HepG2 (cell line): ENCODE data around the gene KATNBL1. TPM values are rescaled to one million over a fixed set of nuclear protein-coding genes. Genes with fewer than 3 reads are reported as not detected.

Experiments used
- ATAC-seq: fragments of 200-7000 bp; cut with Tn5 transposase; 3 replicates; pipeline ENCODE4 v1.9.1; 2020; ENCODE audit warnings: mild to moderate bottlenecking, moderate library complexity
- BruUV-seq: library from RNA; stranded (reverse); fragments of 400-500 nt; replicated peaks from 2 replicates; lab custom pipeline; 2021; lab: Mats Ljungman, UMichigan
- CTCF ChIA-PET: fragments of 300-600 bp; formaldehyde crosslinking; extraction: SDS; loops from one replicate; lab custom pipeline; 2021; ENCODE audit warnings: low total read pairs, inconsistent platforms, low intra/inter-chr PET ratio; lab: Yijun Ruan, JAX
- POLR2A ChIA-PET: fragments of 350-600 bp; sonication (Branson Sonifier 250); formaldehyde crosslinking; loops from one replicate; lab custom pipeline; 2020; ENCODE audit warnings: antibody characterized with exemption, inconsistent platforms; lab: Yijun Ruan, JAX
- DNase-seq: peaks from one replicate; pipeline ENCODE4 v3.0.0-alpha.2; 2015; ENCODE audit warnings: low spot score
- FAIRE-seq: peaks from 3 replicates; lab custom pipeline; 2011; peaks lifted over from hg19 to GRCh38; lab: Jason Lieb, UNC
- H2AFZ ChIP-seq: one replicate; pipeline ENCODE4 v1.6.1; 2011; ENCODE audit warnings: low read length, inconsistent platforms
- H3K27ac ChIP-seq: fragments of 300-600 bp; 3 replicates; pipeline ENCODE4 v1.8.0; 2011; ENCODE audit warnings: mixed run types, mild to moderate bottlenecking, mixed read lengths, low read length, inconsistent platforms; ENCODE audit not compliant: insufficient read depth; ENCODE audit errors: extremely low read length
- H3K27me3 ChIP-seq, 2 experiments: fragments of 200-600 bp in 1 of 2; 2 replicates in 1 of 2; 3 replicates in 1 of 2; pipeline versions ENCODE4 v1.6.0 to v1.8.0; 2011; ENCODE audit warnings: low read length in 2 of 2, mild to moderate bottlenecking in 2 of 2, moderate library complexity in 2 of 2, inconsistent platforms in 1 of 2; ENCODE audit not compliant: insufficient read depth in 2 of 2, control insufficient read depth in 1 of 2
- H3K36me3 ChIP-seq, 2 experiments: fragments of 200-600 bp in 1 of 2; replicated peaks in 1 of 2; 2 replicates in 1 of 2; 3 replicates in 1 of 2; pipeline versions ENCODE4 v1.5.1 to v1.8.0; 2011; ENCODE audit warnings: low read length in 2 of 2, inconsistent platforms in 1 of 2; ENCODE audit not compliant: insufficient read depth in 2 of 2, control insufficient read depth in 1 of 2
- H3K4me1 ChIP-seq: 2 replicates; pipeline ENCODE4 v1.5.1; 2012; ENCODE audit warnings: low read length, inconsistent platforms; ENCODE audit not compliant: insufficient read depth
- H3K4me2 ChIP-seq: 2 replicates; pipeline ENCODE4 v1.6.0; 2011; ENCODE audit warnings: low read depth, low read length, inconsistent platforms
- H3K4me3 ChIP-seq, 3 experiments: fragments of 200-600 bp in 1 of 3; sonication (generic), shearing (Covaris generic) in 1 of 3; replicated peaks in 1 of 3; 2 replicates each; pipeline ENCODE4 v1.5.1; 2011 to 2016; ENCODE audit warnings: low read length in 3 of 3, inconsistent platforms in 2 of 3, low read depth in 2 of 3, mild to moderate bottlenecking in 2 of 3, control low read depth in 1 of 3, mixed read lengths in 1 of 3; ENCODE audit not compliant: insufficient read depth in 1 of 3
- H3K79me2 ChIP-seq: one replicate; pipeline ENCODE4 v1.6.1; 2011; ENCODE audit warnings: low read length, inconsistent platforms; ENCODE audit not compliant: insufficient read depth
- H3K9ac ChIP-seq: 2 replicates; pipeline ENCODE4 v1.6.0; 2011; ENCODE audit warnings: mild to moderate bottlenecking, low read depth, low read length, inconsistent platforms; ENCODE audit not compliant: insufficient read depth
- H3K9me3 ChIP-seq: 2 replicates; pipeline ENCODE4 v1.5.1; 2012; ENCODE audit warnings: mild to moderate bottlenecking, low read length
- H4K20me1 ChIP-seq: 2 replicates; pipeline ENCODE4 v1.6.0; 2011; ENCODE audit warnings: inconsistent platforms, mild to moderate bottlenecking, low read length, moderate library complexity; ENCODE audit not compliant: insufficient read depth
- MAFF ChIP-seq: IDR thresholded peaks from 2 replicates; pipeline ENCODE4 v1.6.1; 2011; ENCODE audit warnings: low read depth, low read length, improper control_type of control experiment
- MAFK ChIP-seq, 2 experiments: IDR thresholded peaks in 1 of 2; conservative IDR thresholded peaks in 1 of 2; 2 replicates each; pipeline ENCODE4 v1.6.1; 2011; ENCODE audit warnings: improper control_type of control experiment in 2 of 2, low read length in 2 of 2
- ZC3H4 ChIP-seq: sonication (generic); formaldehyde crosslinking; IDR thresholded peaks from 2 replicates; pipeline ENCODE4 v1.4.0; 2020; ENCODE audit warnings: missing genetic modification reagents, borderline replicate concordance
- ZNF496 ChIP-seq: sonication (generic); formaldehyde crosslinking; IDR thresholded peaks from 2 replicates; pipeline ENCODE4 v1.8.1; 2023; ENCODE audit warnings: mild to moderate bottlenecking, moderate library complexity, missing genetic modification reagents; ENCODE audit not compliant: insufficient replicate concordance
- WGBS: methylation state at CpG from one replicate; pipeline ENCODE4 v1.1.6; 2017; ENCODE audit warnings: low lambda C conversion rate; 5-methylcytosine and 5-hydroxymethylcytosine counted together
- in situ Hi-C: cut with HindIII; loops from 2 replicates; pipeline ENCODE4 v1.10.0; 2017; ENCODE audit warnings: low pct_unique_long_range_greater_than_20kb; ENCODE audit not compliant: extremely low pct_ligation_motif_present
- intact Hi-C: fragments of 100-400 bp; cut with micrococcal nuclease; formaldehyde crosslinking; loops from one replicate; pipeline ENCODE4 v1.10.0; 2022; ENCODE audit not compliant: unreplicated experiment
- polyA plus RNA-seq, 8 experiments: library from polyadenylated mRNA; depleted of rRNA in 3 of 8; stranded (reverse) in 7 of 8; unstranded in 1 of 8; fragments of >200 nt; fragmentation: Illumina TruSeq in 4 of 8; extraction: Trizol in 4 of 8; gene quantifications; 2 replicates each; pipeline versions ENCODE4 v1.2.1 to v1.2.3, GENCODE V29; 2011 to 2016; ENCODE audit warnings: low read depth in 4 of 8, missing spikeins in 1 of 8, mixed read lengths in 1 of 8; ENCODE audit not compliant: insufficient read depth in 1 of 8
- total RNA-seq, 5 experiments: library from RNA; depleted of rRNA; stranded (reverse); fragments of >200 nt; fragmentation: Illumina TruSeq; extraction: Trizol; gene quantifications; 2 replicates each; pipeline ENCODE4 v1.2.3, GENCODE V29; 2016; ENCODE audit warnings: low read depth in 1 of 5
- TF ChIP-seq, protein P1 (sequence below): sonication (generic); formaldehyde crosslinking; IDR thresholded peaks from 2 replicates; pipeline ENCODE4 v1.9.0; 2021; ENCODE audit warnings: missing genetic modification reagents, borderline replicate concordance
- TF ChIP-seq, protein P2 (sequence below): sonication (generic); formaldehyde crosslinking; IDR thresholded peaks from one replicate; pipeline ENCODE4 v1.5.1; 2020; ENCODE audit warnings: mild to moderate bottlenecking, missing genetic modification reagents; ENCODE audit errors: not compliant biosample characterization
- TF ChIP-seq, protein P3 (sequence below): sonication (generic); formaldehyde crosslinking; IDR thresholded peaks from 2 replicates; pipeline ENCODE4 v1.5.1; 2020; ENCODE audit warnings: missing genetic modification reagents, mild to moderate bottlenecking, borderline replicate concordance

The KATNBL1 gene
- total and polyA plus RNA-seq, 2 of the 13 experiments (the other 11 are each of a cell fraction or from before 2014, with no cell fraction given) = 23.4 to 42.8 TPM

DNA sequence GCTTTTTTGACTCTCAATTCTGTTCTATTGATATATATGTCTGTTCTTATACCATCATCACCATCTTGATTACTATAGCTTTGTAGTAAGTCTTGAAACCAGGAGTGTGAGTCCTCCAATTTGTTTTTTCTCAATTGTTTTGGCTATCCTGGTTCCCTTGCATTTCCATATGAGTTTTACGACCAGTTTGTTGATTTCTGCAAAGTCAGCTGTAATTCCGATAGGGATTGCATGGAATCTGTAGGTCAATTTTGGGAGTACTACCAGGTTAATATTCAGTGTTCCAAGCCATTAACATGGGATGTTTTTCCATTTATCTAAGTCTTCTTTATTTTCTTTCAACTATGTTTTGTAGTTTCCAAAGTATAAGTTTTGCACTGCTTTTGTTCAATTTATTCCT is 81.0 kb downstream of the KATNBL1 start:
- Histone ChIP-seq H3K27me3 (no peaks in the 10 kb centered on the region), H2AFZ (no peak overlapping the region), H3K9me3 (no peaks in the 10 kb centered on the region), H4K20me1 (no peaks in the 10 kb centered on the region), H3K4me2 (no peak overlapping the region), H3K4me3 (no peak overlapping the region), H3K36me3 (no peaks in the 10 kb centered on the region), H3K9ac (no peak overlapping the region), H3K4me1 (peaks cover 11% of the 10 kb centered on the region; the same call in 1 of the 2 replicates), H3K79me2 (no peaks in the 10 kb centered on the region), H3K27ac (no peak overlapping the region)
- intact Hi-C loops = no loop called here
- ChIA-PET POLR2A (no interaction called here), CTCF (no interaction called here)
- BruUV-seq = no TSS peak
- ATAC-seq (no peak), DNase-seq (no peak), FAIRE-seq (no peak)
- 46% methylated on average over 2 of the region's 2 CpGs for WGBS
- TF ChIP-seq, protein P1, sequence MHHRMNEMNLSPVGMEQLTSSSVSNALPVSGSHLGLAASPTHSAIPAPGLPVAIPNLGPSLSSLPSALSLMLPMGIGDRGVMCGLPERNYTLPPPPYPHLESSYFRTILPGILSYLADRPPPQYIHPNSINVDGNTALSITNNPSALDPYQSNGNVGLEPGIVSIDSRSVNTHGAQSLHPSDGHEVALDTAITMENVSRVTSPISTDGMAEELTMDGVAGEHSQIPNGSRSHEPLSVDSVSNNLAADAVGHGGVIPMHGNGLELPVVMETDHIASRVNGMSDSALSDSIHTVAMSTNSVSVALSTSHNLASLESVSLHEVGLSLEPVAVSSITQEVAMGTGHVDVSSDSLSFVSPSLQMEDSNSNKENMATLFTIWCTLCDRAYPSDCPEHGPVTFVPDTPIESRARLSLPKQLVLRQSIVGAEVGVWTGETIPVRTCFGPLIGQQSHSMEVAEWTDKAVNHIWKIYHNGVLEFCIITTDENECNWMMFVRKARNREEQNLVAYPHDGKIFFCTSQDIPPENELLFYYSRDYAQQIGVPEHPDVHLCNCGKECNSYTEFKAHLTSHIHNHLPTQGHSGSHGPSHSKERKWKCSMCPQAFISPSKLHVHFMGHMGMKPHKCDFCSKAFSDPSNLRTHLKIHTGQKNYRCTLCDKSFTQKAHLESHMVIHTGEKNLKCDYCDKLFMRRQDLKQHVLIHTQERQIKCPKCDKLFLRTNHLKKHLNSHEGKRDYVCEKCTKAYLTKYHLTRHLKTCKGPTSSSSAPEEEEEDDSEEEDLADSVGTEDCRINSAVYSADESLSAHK = no peak
- TF ChIP-seq, protein P2, sequence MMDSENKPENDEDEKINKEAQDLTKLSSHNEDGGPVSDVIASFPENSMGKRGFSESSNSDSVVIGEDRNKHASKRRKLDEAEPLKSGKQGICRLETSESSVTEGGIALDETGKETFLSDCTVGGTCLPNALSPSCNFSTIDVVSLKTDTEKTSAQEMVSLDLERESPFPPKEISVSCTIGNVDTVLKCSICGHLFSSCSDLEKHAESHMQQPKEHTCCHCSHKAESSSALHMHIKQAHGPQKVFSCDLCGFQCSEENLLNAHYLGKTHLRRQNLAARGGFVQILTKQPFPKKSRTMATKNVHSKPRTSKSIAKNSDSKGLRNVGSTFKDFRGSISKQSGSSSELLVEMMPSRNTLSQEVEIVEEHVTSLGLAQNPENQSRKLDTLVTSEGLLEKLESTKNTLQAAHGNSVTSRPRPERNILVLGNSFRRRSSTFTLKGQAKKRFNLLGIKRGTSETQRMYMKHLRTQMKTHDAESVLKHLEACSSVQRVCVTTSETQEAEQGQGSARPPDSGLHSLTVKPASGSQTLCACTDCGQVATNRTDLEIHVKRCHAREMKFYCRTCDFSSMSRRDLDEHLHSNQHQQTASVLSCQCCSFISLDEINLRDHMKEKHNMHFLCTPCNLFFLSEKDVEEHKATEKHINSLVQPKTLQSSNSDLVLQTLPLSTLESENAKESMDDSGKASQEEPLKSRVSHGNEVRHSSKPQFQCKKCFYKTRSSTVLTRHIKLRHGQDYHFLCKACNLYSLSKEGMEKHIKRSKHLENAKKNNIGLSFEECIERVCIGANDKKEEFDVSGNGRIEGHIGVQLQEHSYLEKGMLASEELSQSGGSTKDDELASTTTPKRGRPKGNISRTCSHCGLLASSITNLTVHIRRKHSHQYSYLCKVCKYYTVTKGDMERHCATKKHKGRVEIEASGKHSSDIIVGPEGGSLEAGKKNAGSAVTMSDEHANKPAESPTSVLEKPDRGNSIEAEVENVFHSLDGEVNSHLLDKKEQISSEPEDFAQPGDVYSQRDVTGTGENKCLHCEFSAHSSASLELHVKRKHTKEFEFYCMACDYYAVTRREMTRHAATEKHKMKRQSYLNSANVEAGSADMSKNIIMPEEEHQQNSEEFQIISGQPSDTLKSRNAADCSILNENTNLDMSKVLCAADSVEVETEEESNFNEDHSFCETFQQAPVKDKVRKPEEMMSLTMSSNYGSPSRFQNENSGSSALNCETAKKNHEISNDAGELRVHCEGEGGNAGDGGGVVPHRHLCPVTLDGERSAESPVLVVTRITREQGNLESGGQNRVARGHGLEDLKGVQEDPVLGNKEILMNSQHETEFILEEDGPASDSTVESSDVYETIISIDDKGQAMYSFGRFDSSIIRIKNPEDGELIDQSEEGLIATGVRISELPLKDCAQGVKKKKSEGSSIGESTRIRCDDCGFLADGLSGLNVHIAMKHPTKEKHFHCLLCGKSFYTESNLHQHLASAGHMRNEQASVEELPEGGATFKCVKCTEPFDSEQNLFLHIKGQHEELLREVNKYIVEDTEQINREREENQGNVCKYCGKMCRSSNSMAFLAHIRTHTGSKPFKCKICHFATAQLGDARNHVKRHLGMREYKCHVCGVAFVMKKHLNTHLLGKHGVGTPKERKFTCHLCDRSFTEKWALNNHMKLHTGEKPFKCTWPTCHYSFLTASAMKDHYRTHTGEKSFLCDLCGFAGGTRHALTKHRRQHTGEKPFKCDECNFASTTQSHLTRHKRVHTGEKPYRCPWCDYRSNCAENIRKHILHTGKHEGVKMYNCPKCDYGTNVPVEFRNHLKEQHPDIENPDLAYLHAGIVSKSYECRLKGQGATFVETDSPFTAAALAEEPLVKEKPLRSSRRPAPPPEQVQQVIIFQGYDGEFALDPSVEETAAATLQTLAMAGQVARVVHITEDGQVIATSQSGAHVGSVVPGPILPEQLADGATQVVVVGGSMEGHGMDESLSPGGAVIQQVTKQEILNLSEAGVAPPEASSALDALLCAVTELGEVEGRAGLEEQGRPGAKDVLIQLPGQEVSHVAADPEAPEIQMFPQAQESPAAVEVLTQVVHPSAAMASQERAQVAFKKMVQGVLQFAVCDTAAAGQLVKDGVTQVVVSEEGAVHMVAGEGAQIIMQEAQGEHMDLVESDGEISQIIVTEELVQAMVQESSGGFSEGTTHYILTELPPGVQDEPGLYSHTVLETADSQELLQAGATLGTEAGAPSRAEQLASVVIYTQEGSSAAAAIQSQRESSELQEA (CRISPR knock-in tag) = no peak
- TF ChIP-seq MAFF (peak; percentile 92), ZC3H4 (CRISPR knock-in tag) (no peak), MAFK (conservative IDR thresholded peaks at IDR 0.05 in 1 of 2, IDR thresholded peaks at IDR 0.05 in 1 of 2; ENCODE audit: low read length in 2 of 2) (peak; percentile 91 to 94), ZNF496 (CRISPR knock-in tag) (no peak)
- TF ChIP-seq, protein P3, sequence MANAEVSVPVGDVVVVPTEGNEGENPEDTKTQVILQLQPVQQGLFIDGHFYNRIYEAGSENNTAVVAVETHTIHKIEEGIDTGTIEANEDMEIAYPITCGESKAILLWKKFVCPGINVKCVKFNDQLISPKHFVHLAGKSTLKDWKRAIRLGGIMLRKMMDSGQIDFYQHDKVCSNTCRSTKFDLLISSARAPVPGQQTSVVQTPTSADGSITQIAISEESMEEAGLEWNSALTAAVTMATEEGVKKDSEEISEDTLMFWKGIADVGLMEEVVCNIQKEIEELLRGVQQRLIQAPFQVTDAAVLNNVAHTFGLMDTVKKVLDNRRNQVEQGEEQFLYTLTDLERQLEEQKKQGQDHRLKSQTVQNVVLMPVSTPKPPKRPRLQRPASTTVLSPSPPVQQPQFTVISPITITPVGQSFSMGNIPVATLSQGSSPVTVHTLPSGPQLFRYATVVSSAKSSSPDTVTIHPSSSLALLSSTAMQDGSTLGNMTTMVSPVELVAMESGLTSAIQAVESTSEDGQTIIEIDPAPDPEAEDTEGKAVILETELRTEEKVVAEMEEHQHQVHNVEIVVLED (CRISPR knock-in tag) = no peak
- in situ Hi-C loops = no loop called here
